Muscle of arm (tissue), 12 donors: ENCODE data around the gene TMEM266. TPM values are rescaled to one million over a fixed set of nuclear protein-coding genes. Genes with fewer than 3 reads are reported as not detected.

Source experiments
- DNase-seq: peaks from one replicate; pipeline ENCODE4 v3.0.0-alpha.2; 2013
- polyA plus RNA-seq, 12 donors: library from polyadenylated mRNA; unstranded; fragments of 120-200 nt; gene quantifications; one replicate each; pipeline ENCODE4 v1.2.1, GENCODE V29; 2013; ENCODE audit not compliant: insufficient read length in 12 of 12

The TMEM266 gene
- polyA plus RNA-seq, 12 donors: 0.27 to 1.5 (median 0.53) TPM; not detected in 2

- no peak for DNase-seq
These were observed 174.6 kb downstream of the TMEM266 start for GRCh38 chr15:76234337-76234889.

GRCh38 chr15:76235186-76235826 is 175.5 kb downstream of the TMEM266 start:
- DNase-seq: peak; percentile 5

- DNase-seq: no peak
These were observed 176.6 kb downstream of the TMEM266 start for GRCh38 chr15:76236350-76236749.

GRCh38 chr15:76239786-76240185 is 180.0 kb downstream of the TMEM266 start:
- no peak for DNase-seq

GRCh38 chr15:76245072-76245610 is 185.4 kb downstream of the TMEM266 start:
- DNase-seq: no peak

- no peak for DNase-seq
These were observed 191.9 kb downstream of the TMEM266 start for GRCh38 chr15:76251717-76252116.

- no peak for DNase-seq
These were observed 192.5 kb downstream of the TMEM266 start for GRCh38 chr15:76252249-76252648.

- DNase-seq: no peak
These were observed 194.1 kb downstream of the TMEM266 start for GRCh38 chr15:76253691-76254473.

Other genes with a start within 250 kb of the TMEM266 start
- gene UBE2Q2, start 216.5 kb upstream of the TMEM266 start, polyA plus RNA-seq: 10 to 100 TPM in 11 of 12 donors, not detected in 1; 49.3 to 69.9 (median 60.6) TPM
- 10 to 100 TPM in 10 of 12 donors, 1 to 10 TPM in 1, not detected in 1; 5.6 to 31.4 (median 23.6) TPM for gene FBXO22, start 156.1 kb upstream of the TMEM266 start, polyA plus RNA-seq
- 1 to 10 TPM in 3 of 12 donors, under 1 TPM in 7, not detected in 2; 0.27 to 2.2 (median 0.72) TPM for gene NRG4, start 47.6 kb upstream of the TMEM266 start, polyA plus RNA-seq